ENCODE data around the gene PDE6H. TPM values are rescaled to one million over a fixed set of nuclear protein-coding genes. Genes with fewer than 3 reads are reported as not detected.

The PDE6H gene
- total RNA-seq, 1 donor from 2014 or later, result not detected

- peak overlapping the region; percentile 99 for H2AFZ ChIP-seq (replicated peaks)
- no peaks in the 10 kb centered on the region for H3K36me3 ChIP-seq
- no peak overlapping the region for H3K4me3 Mint-ChIP-seq
- H3K27me3 Mint-ChIP-seq (ENCODE audit: insufficient read depth, low read depth), result peaks cover 5% of the 10 kb centered on the region
- H3K9me3 ChIP-seq (ENCODE audit: low read depth), result no peaks in the 10 kb centered on the region
- no peak overlapping the region for H3K27ac Mint-ChIP-seq
- H3K27ac ChIP-seq, result no peak overlapping the region
- peaks cover 12% of the 10 kb centered on the region for H3K4me1 ChIP-seq
- H3K79me2 ChIP-seq (ENCODE audit: low read depth), result no peaks in the 10 kb centered on the region
- H3K27me3 ChIP-seq, result no peaks in the 10 kb centered on the region
- peak; percentile 45 for DNase-seq (ENCODE audit: low spot score)
- H3K4me1 Mint-ChIP-seq, result peaks cover 15% of the 10 kb centered on the region
- no peak for TF ChIP-seq EZH2 (IDR thresholded peaks at IDR 0.05)
- no peak for TF ChIP-seq CTCF (IDR thresholded peaks at IDR 0.05)
- no peak for TF ChIP-seq EZH2phosphoT487 (IDR thresholded peaks at IDR 0.05)
- no peaks in the 10 kb centered on the region for H4K20me1 ChIP-seq (ENCODE audit: low read depth)
- peak overlapping the region; percentile 31 for H3K4me2 ChIP-seq
- no peak overlapping the region for H3K9ac ChIP-seq
- no peaks in the 10 kb centered on the region for H3K9me3 Mint-ChIP-seq
- no peaks in the 10 kb centered on the region for H3F3A ChIP-seq (ENCODE audit: low read depth)
- no peak overlapping the region for H3K4me3 ChIP-seq
- no peaks in the 10 kb centered on the region for H3K36me3 Mint-ChIP-seq
Observed at GRCh38 chr12:15001733-15002382, 29.0 kb downstream of the PDE6H start.

- Histone ChIP-seq H3F3A (ENCODE audit: low read depth) (no peaks in the 10 kb centered on the region), H3K36me3 (no peaks in the 10 kb centered on the region), H3K4me1 (peaks cover 12% of the 10 kb centered on the region), H3K27me3 (no peaks in the 10 kb centered on the region), H3K9me3 (ENCODE audit: low read depth) (no peaks in the 10 kb centered on the region), H3K27ac (no peak overlapping the region), H3K4me3 (no peak overlapping the region), H2AFZ (replicated peaks) (no peak overlapping the region), H3K4me2 (no peak overlapping the region), H3K79me2 (ENCODE audit: low read depth) (no peaks in the 10 kb centered on the region), H4K20me1 (ENCODE audit: low read depth) (no peaks in the 10 kb centered on the region), H3K9ac (no peak overlapping the region)
- TF ChIP-seq CTCF (IDR thresholded peaks at IDR 0.05) (no peak), EZH2phosphoT487 (IDR thresholded peaks at IDR 0.05) (no peak), EZH2 (IDR thresholded peaks at IDR 0.05) (no peak)
- Mint-ChIP-seq H3K27me3 (ENCODE audit: insufficient read depth, low read depth) (peaks cover 7% of the 10 kb centered on the region), H3K9me3 (no peaks in the 10 kb centered on the region), H3K36me3 (no peaks in the 10 kb centered on the region), H3K4me3 (no peak overlapping the region), H3K27ac (no peak overlapping the region), H3K4me1 (peaks cover 15% of the 10 kb centered on the region)
- no peak for DNase-seq (ENCODE audit: low spot score)
Observed at GRCh38 chr12:15004421-15004820, 31.6 kb downstream of the PDE6H start.

GRCh38 chr12:15005064-15005463 lies 32.2 kb downstream of the PDE6H start:
- Histone ChIP-seq H3K4me3 (no peak overlapping the region), H3K4me1 (peaks cover 12% of the 10 kb centered on the region), H3K9ac (no peak overlapping the region), H3K36me3 (no peaks in the 10 kb centered on the region), H4K20me1 (ENCODE audit: low read depth) (no peaks in the 10 kb centered on the region), H3K27me3 (no peaks in the 10 kb centered on the region), H3K9me3 (ENCODE audit: low read depth) (no peaks in the 10 kb centered on the region), H3F3A (ENCODE audit: low read depth) (no peaks in the 10 kb centered on the region), H3K79me2 (ENCODE audit: low read depth) (no peaks in the 10 kb centered on the region), H3K27ac (no peak overlapping the region), H2AFZ (replicated peaks) (no peak overlapping the region), H3K4me2 (no peak overlapping the region)
- H3K4me3 Mint-ChIP-seq, result no peak overlapping the region
- H3K36me3 Mint-ChIP-seq, result no peaks in the 10 kb centered on the region
- peaks cover 15% of the 10 kb centered on the region for H3K4me1 Mint-ChIP-seq
- no peak overlapping the region for H3K27ac Mint-ChIP-seq
- no peak for DNase-seq (ENCODE audit: low spot score)
- no peak for TF ChIP-seq CTCF (IDR thresholded peaks at IDR 0.05)
- no peak for TF ChIP-seq EZH2 (IDR thresholded peaks at IDR 0.05)
- no peak for TF ChIP-seq EZH2phosphoT487 (IDR thresholded peaks at IDR 0.05)
- no peaks in the 10 kb centered on the region for H3K9me3 Mint-ChIP-seq
- peaks cover 7% of the 10 kb centered on the region for H3K27me3 Mint-ChIP-seq (ENCODE audit: insufficient read depth, low read depth)

Measured in neural progenitor cell (in vitro differentiated cells).